ENCODE data around the gene RCE1.

RCE1 gene

DNA sequence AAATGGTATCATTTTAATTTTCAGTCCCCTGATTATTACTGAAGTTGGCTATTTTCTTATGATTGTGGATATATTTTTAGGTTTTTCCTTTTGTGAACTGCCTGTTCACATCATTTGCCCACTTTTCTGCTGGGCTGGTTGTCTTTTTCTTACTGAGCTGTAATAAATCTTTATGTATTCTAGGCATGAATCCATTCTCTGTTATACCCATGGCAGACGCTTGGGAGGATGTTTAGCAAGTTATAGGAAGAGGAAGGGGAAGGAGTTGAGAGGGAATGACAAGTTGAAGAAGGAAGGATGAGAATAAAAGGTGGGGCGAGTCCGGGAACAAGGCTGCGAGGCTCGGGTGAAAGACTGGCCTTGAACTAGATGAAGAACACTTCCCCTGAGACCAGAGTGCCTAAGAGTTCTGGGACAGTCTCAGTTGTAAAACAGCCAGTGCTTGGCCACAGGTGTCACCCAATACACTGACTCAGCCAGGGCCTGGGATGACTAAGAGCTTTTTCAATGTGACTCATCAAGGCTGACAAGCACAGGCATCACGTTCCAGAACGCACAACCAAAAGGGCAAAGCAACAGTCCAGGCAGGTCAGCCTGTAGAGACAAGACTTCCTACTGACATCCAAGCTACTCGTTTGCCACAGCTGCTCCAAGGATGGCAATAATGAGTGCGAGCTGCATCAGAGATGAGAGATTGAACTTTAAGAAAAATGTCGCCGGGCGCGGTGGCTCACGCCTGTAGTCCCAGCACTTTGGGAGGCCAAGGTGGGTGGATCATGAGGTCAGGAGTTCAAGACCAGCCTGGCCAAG is 48.8 kb downstream of the RCE1 start:
- DNase-seq: peak; percentile 80

- no peak for DNase-seq
Observed at GRCh38 chr11:66892911-66893310, 49.7 kb downstream of the RCE1 start.

DNA sequence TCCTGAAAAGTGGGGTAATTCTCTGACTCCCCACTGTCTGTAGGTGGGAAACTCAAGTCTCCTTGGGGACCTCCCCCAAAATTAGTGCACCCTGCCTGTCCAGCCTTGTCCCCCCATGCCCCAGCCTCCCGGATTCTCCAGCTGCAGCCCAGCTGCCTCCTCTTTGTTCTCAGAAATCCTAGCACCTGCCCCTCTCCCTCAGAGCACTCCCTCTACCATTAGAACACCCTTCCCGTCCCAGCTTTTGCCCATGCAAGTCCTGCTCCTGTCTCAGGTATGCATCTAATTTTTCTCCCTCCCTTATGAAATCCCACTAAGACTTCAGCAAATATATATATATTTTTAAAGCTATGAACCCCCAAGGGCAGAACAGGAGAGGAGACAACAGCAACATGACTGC is 50.9 kb downstream of the RCE1 start:
- DNase-seq: no peak
